ENCODE results near the gene PAK4. TPM values are rescaled to one million over a fixed set of nuclear protein-coding genes. Genes with fewer than 3 reads are reported as not detected.

PAK4 gene
- total and polyA plus RNA-seq, 2 of the 13 experiments (the other 11 are each of a cell fraction or from before 2014, with no cell fraction given) = 9.5 to 17.8 TPM

DNA sequence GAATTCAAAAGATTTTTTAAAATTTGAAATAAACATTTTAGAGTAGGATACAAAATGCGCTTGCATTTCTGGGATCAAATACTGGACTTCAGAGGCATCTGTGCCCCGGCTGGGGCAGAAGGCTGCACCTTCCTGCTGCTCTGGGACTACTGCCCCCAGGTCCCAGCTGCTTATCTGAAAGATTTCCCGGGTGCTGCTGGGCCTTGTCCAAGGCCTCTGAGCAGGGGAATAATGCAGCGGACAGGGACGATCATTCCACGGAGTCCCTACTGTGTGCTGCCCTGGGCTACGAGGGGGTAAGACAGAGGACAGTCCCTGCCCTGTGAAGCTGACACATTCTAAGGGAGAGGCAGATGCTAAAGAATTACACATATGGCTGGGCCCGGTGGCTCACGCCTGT lies 38.0 kb downstream of the PAK4 start (continued):
- no peak for TF ChIP-seq MTA3 (CRISPR knock-in tag; IDR thresholded peaks at IDR 0.05)
- TF ChIP-seq, protein P1, sequence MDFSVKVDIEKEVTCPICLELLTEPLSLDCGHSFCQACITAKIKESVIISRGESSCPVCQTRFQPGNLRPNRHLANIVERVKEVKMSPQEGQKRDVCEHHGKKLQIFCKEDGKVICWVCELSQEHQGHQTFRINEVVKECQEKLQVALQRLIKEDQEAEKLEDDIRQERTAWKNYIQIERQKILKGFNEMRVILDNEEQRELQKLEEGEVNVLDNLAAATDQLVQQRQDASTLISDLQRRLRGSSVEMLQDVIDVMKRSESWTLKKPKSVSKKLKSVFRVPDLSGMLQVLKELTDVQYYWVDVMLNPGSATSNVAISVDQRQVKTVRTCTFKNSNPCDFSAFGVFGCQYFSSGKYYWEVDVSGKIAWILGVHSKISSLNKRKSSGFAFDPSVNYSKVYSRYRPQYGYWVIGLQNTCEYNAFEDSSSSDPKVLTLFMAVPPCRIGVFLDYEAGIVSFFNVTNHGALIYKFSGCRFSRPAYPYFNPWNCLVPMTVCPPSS (IDR thresholded peaks at IDR 0.05) = no peak
- TF ChIP-seq ZNF17 (CRISPR knock-in tag; IDR thresholded peaks at IDR 0.05) = no peak
- TF ChIP-seq ZNF383 (CRISPR knock-in tag; IDR thresholded peaks at IDR 0.05; ENCODE audit: borderline replicate concordance) = no peak
- TF ChIP-seq, protein P2, sequence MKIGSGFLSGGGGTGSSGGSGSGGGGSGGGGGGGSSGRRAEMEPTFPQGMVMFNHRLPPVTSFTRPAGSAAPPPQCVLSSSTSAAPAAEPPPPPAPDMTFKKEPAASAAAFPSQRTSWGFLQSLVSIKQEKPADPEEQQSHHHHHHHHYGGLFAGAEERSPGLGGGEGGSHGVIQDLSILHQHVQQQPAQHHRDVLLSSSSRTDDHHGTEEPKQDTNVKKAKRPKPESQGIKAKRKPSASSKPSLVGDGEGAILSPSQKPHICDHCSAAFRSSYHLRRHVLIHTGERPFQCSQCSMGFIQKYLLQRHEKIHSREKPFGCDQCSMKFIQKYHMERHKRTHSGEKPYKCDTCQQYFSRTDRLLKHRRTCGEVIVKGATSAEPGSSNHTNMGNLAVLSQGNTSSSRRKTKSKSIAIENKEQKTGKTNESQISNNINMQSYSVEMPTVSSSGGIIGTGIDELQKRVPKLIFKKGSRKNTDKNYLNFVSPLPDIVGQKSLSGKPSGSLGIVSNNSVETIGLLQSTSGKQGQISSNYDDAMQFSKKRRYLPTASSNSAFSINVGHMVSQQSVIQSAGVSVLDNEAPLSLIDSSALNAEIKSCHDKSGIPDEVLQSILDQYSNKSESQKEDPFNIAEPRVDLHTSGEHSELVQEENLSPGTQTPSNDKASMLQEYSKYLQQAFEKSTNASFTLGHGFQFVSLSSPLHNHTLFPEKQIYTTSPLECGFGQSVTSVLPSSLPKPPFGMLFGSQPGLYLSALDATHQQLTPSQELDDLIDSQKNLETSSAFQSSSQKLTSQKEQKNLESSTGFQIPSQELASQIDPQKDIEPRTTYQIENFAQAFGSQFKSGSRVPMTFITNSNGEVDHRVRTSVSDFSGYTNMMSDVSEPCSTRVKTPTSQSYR (CRISPR knock-in tag; IDR thresholded peaks at IDR 0.05; ENCODE audit: borderline replicate concordance) = no peak
- TF ChIP-seq TAF15 (IDR thresholded peaks at IDR 0.05; ENCODE audit: low read depth, low read length, poor library complexity, severe bottlenecking) = no peak
- TF ChIP-seq, protein P3, sequence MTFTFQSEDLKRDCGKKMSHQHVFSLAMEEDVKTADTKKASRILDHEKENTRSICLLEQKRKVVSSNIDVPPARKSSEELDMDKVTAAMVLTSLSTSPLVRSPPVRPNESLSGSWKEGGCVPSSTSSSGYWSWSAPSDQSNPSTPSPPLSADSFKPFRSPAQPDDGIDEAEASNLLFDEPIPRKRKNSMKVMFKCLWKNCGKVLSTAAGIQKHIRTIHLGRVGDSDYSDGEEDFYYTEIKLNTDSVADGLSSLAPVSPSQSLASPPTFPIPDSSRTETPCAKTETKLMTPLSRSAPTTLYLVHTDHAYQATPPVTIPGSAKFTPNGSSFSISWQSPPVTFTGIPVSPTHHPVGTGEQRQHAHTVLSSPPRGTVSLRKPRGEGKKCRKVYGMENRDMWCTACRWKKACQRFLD (CRISPR knock-in tag; IDR thresholded peaks at IDR 0.05; ENCODE audit: borderline replicate concordance) = no peak

DNA sequence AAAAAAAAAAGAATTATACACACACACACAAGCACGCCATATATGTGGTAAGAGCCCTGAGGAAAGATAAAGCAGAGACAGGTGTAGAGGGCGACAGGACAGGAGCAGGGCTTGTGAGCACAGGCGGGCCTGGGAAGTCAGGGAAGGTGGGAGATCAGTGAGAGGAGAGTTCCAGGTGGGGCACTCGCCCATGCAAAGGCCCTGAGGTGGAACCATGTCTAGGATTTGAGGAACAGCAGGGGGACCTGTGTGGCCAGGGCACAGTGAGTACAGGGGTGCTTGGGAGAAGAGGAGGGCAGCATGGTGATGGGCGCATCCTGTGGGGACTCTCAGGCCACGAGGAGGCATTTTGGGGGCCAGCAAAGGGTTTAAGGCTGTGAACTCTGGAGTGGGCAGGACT lies 38.7 kb downstream of the PAK4 start:
- peaks cover 0 to 6% of the 10 kb centered on the region in 2 experiments; a peak in 3 of 5 replicates for H3K36me3 ChIP-seq (replicated peaks in 1 of 2; ENCODE audit: control insufficient read depth in 1 of 2, insufficient read depth in 2 of 2, low read length in 2 of 2)
- POLR2A ChIA-PET = no interaction called here
- WGBS (ENCODE audit: low lambda C conversion rate) = 95% methylated on average over 6 of the region's 6 CpGs
- H2AFZ ChIP-seq (ENCODE audit: low read length) = no peak overlapping the region
- no peak overlapping the region for H3K27ac ChIP-seq (ENCODE audit: extremely low read length, insufficient read depth, low read length)
- in situ Hi-C loops (cut with HindIII; ENCODE audit: extremely low pct_ligation_motif_present, low pct_unique_long_range_greater_than_20kb) (no loop called here), intact Hi-C loops (cut with micrococcal nuclease; ENCODE audit: unreplicated experiment) (no loop called here)
- ATAC-seq = no peak
- no peak for FAIRE-seq
- H3K27me3 ChIP-seq (ENCODE audit: control insufficient read depth in 1 of 2, insufficient read depth in 2 of 2, low read length in 2 of 2) = no peaks in the 10 kb centered on the region; a peak in 1 of 5 replicates
- no peak overlapping the region for H3K9ac ChIP-seq (ENCODE audit: insufficient read depth, low read depth, low read length)
- no peaks in the 10 kb centered on the region for H3K9me3 ChIP-seq (ENCODE audit: low read length)
- BruUV-seq (replicated peaks) = no TSS peak
- H3K4me2 ChIP-seq (ENCODE audit: low read depth, low read length) = no peak overlapping the region
- no peak overlapping the region for H3K4me3 ChIP-seq (replicated peaks in 1 of 3; ENCODE audit: insufficient read depth in 1 of 3, low read depth in 2 of 3, low read length in 3 of 3)
- CTCF ChIA-PET (ENCODE audit: low intra/inter-chr PET ratio, low total read pairs) = no interaction called here
- H3K79me2 ChIP-seq (ENCODE audit: insufficient read depth, low read length) = peaks cover 13% of the 10 kb centered on the region
- peaks cover 4% of the 10 kb centered on the region; the same call in 1 of the 2 replicates for H4K20me1 ChIP-seq (ENCODE audit: insufficient read depth, low read length)
- H3K4me1 ChIP-seq (ENCODE audit: insufficient read depth, low read length) = peaks cover 47% of the 10 kb centered on the region
- DNase-seq (ENCODE audit: low spot score) = no peak
- TF ChIP-seq GATAD2A (CRISPR knock-in tag; IDR thresholded peaks at IDR 0.05) (no peak), RFX1 (IDR thresholded peaks at IDR 0.05) (no peak), MED8 (CRISPR knock-in tag; IDR thresholded peaks at IDR 0.05; ENCODE audit: insufficient replicate concordance) (no peak), ZKSCAN5 (CRISPR knock-in tag; IDR thresholded peaks at IDR 0.05) (no peak), ZNF24 (IDR thresholded peaks at IDR 0.05) (no peak), EHMT2 (IDR thresholded peaks at IDR 0.05; ENCODE audit: borderline replicate concordance, low read depth, low read length) (no peak)
- TF ChIP-seq, protein P4, sequence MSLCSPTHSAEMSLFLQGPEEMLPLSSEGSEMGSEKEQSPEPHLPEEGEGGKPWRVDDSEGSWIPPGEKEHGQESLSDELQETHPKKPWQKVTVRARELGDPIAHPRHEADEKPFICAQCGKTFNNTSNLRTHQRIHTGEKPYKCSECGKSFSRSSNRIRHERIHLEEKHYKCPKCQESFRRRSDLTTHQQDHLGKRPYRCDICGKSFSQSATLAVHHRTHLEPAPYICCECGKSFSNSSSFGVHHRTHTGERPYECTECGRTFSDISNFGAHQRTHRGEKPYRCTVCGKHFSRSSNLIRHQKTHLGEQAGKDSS (CRISPR knock-in tag; IDR thresholded peaks at IDR 0.05; ENCODE audit: borderline replicate concordance, low read depth) = no peak
- TF ChIP-seq, protein P5, sequence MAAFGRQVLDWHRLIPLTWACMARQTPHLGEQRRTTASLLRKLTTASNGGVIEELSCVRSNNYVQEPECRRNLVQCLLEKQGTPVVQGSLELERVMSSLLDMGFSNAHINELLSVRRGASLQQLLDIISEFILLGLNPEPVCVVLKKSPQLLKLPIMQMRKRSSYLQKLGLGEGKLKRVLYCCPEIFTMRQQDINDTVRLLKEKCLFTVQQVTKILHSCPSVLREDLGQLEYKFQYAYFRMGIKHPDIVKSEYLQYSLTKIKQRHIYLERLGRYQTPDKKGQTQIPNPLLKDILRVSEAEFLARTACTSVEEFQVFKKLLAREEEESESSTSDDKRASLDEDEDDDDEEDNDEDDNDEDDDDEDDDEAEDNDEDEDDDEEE (CRISPR knock-in tag; IDR thresholded peaks at IDR 0.05) = no peak
- TF ChIP-seq, protein P6, sequence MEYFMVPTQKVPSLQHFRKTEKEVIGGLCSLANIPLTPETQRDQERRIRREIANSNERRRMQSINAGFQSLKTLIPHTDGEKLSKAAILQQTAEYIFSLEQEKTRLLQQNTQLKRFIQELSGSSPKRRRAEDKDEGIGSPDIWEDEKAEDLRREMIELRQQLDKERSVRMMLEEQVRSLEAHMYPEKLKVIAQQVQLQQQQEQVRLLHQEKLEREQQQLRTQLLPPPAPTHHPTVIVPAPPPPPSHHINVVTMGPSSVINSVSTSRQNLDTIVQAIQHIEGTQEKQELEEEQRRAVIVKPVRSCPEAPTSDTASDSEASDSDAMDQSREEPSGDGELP (IDR thresholded peaks at IDR 0.05; ENCODE audit: borderline replicate concordance, low read depth) = no peak

Measured in HepG2 (cell line).